ENCODE measurements around the gene ZNF524. TPM values are rescaled to one million over a fixed set of nuclear protein-coding genes. Genes with fewer than 3 reads are reported as not detected.

The ZNF524 gene
- total RNA-seq, 3 donors from 2014 or later = 25.5 to 27.1 (median 26.5) TPM

GRCh38 chr19:55600662-55601028, 557 bp downstream of the ZNF524 start:
- Histone ChIP-seq H3K36me3 (ENCODE audit: low read depth) (no peaks in the 10 kb centered on the region), H3K4me3 (peak overlapping the region; percentile 77), H3K4me1 (ENCODE audit: low read depth) (peaks cover 24% of the 10 kb centered on the region), H3K9me3 (no peaks in the 10 kb centered on the region)
- ATAC-seq (no peak), DNase-seq (no peak)
- intact Hi-C loops (cut with DNase I, micrococcal nuclease) = no loop called here
- no peak for TF ChIP-seq CTCF (IDR thresholded peaks at IDR 0.05)

- ATAC-seq = no peak
- no peak for TF ChIP-seq CTCF (IDR thresholded peaks at IDR 0.05)
- Histone ChIP-seq H3K4me1 (ENCODE audit: low read depth) (peaks cover 24% of the 10 kb centered on the region), H3K36me3 (ENCODE audit: low read depth) (no peaks in the 10 kb centered on the region), H3K4me3 (no peak overlapping the region), H3K9me3 (no peaks in the 10 kb centered on the region)
- intact Hi-C loops (cut with DNase I, micrococcal nuclease) = no loop called here
- DNase-seq = peak in 1 of 3 donors; percentile 28
Measured at GRCh38 chr19:55601084-55601483, 996 bp downstream of the ZNF524 start.

GRCh38 chr19:55602104-55603001, 2.3 kb downstream of the ZNF524 start:
- H3K4me1 ChIP-seq (ENCODE audit: low read depth) = peaks cover 37% of the 10 kb centered on the region
- no peaks in the 10 kb centered on the region for H3K9me3 ChIP-seq
- H3K36me3 ChIP-seq (ENCODE audit: low read depth) = no peaks in the 10 kb centered on the region
- DNase-seq (peak in 1 of 3 donors; percentile 64), ATAC-seq (no peak)
- intact Hi-C loops (cut with DNase I, micrococcal nuclease) = no loop called here
- no peak for TF ChIP-seq CTCF (IDR thresholded peaks at IDR 0.05)
- H3K4me3 ChIP-seq = no peak overlapping the region

- Histone ChIP-seq H3K4me1 (ENCODE audit: low read depth) (peaks cover 38% of the 10 kb centered on the region), H3K36me3 (ENCODE audit: low read depth) (no peaks in the 10 kb centered on the region), H3K9me3 (no peaks in the 10 kb centered on the region), H3K4me3 (no peak overlapping the region)
- DNase-seq (peak; percentile 16 to 67 (median 46)), ATAC-seq (no peak)
- TF ChIP-seq CTCF (IDR thresholded peaks at IDR 0.05) = no peak
- intact Hi-C loops (cut with DNase I, micrococcal nuclease) = no loop called here
Measured at GRCh38 chr19:55603115-55603514, 3.0 kb downstream of the ZNF524 start.

- intact Hi-C loops (cut with DNase I, micrococcal nuclease) = no loop called here
- no peaks in the 10 kb centered on the region for H3K9me3 ChIP-seq
- H3K36me3 ChIP-seq (ENCODE audit: low read depth) = no peaks in the 10 kb centered on the region
- TF ChIP-seq CTCF (IDR thresholded peaks at IDR 0.05) = no peak
- ATAC-seq (no peak), DNase-seq (peak in 2 of 3 donors; percentile 58 to 61)
- peaks cover 38% of the 10 kb centered on the region for H3K4me1 ChIP-seq (ENCODE audit: low read depth)
- H3K4me3 ChIP-seq = no peak overlapping the region
Measured at GRCh38 chr19:55603581-55604292, 3.6 kb downstream of the ZNF524 start.

All from mucosa of descending colon (tissue), 3 donors.